ENCODE results near the gene MPZL1. TPM values are rescaled to one million over a fixed set of nuclear protein-coding genes. Genes with fewer than 3 reads are reported as not detected.
"Not testable (repeated sequence)": the region's sequence is repeated elsewhere in the genome, so short reads cannot be mapped to it uniquely, and the experiment has no call there.

MPZL1 gene
- total and polyA plus RNA-seq, 9 donors, result 30.3 to 180 (median 80.1) TPM

DNA sequence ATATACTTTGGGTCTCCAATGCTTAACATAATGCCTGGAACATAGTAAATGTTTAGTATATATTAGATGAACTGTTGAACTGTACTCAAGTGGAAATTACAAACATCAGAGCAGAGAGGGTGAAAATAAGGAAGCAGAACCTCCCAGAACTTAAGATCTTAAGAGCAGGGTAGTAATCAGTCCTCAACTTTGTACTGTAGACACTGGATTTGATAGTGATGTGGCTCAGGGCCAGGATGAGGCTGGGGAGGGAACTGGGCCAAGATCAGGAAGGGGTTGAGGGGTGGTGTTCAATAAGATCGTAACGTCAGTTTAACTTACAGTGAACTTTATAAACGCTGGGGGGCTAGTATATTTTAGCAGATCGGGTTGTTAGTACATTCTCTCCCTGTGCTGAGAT, 15.4 kb downstream of the MPZL1 start:
- no peak for DNase-seq
- Histone ChIP-seq H3K27me3 (no peaks in the 10 kb centered on the region), H3K4me1 (ENCODE audit: insufficient read depth) (peaks cover 8% of the 10 kb centered on the region), H3K9me3 (no peaks in the 10 kb centered on the region), H3K27ac (no peak overlapping the region), H3K4me3 (no peak overlapping the region), H3K36me3 (no peaks in the 10 kb centered on the region)
- no peak for TF ChIP-seq POLR2A (IDR thresholded peaks at IDR 0.05)
- no peak for TF ChIP-seq EP300 (IDR thresholded peaks at IDR 0.05)
- TF ChIP-seq, protein P1, sequence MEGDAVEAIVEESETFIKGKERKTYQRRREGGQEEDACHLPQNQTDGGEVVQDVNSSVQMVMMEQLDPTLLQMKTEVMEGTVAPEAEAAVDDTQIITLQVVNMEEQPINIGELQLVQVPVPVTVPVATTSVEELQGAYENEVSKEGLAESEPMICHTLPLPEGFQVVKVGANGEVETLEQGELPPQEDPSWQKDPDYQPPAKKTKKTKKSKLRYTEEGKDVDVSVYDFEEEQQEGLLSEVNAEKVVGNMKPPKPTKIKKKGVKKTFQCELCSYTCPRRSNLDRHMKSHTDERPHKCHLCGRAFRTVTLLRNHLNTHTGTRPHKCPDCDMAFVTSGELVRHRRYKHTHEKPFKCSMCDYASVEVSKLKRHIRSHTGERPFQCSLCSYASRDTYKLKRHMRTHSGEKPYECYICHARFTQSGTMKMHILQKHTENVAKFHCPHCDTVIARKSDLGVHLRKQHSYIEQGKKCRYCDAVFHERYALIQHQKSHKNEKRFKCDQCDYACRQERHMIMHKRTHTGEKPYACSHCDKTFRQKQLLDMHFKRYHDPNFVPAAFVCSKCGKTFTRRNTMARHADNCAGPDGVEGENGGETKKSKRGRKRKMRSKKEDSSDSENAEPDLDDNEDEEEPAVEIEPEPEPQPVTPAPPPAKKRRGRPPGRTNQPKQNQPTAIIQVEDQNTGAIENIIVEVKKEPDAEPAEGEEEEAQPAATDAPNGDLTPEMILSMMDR (IDR thresholded peaks at IDR 0.05), result no peak
- intact Hi-C loops (cut with DNase I), result no loop called here
- 90 to 95% (median 90%) methylated on average over 4 of the region's 4 CpGs for WGBS, 3 donors

DNA sequence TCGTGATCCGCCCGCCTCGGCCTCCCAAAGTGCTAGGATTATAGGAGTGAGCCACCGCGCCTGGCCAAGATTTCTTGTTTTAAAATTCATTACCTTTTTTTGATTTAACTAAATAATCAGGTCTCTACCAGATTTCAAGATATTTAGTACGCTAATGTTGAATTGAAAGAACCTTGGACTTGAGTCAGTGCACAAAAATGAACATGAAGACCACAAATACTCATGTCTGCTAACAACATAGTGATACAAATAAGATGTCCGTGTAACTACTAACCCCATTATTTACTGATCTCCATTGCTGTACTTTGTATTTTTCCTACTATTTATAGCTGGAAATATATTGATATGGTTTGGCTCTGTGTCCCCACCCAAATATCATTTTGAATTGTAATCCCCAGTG, 16.4 kb downstream of the MPZL1 start:
- WGBS, 3 donors, result 95 to 98% (median 97%) methylated on average over 8 of the region's 8 CpGs
- Histone ChIP-seq H3K4me3 (no peak overlapping the region), H3K36me3 (no peaks in the 10 kb centered on the region), H3K27me3 (no peaks in the 10 kb centered on the region), H3K4me1 (ENCODE audit: insufficient read depth) (peaks cover 8% of the 10 kb centered on the region), H3K27ac (no peak overlapping the region), H3K9me3 (no peaks in the 10 kb centered on the region)
- DNase-seq, result no peak
- TF ChIP-seq EP300 (IDR thresholded peaks at IDR 0.05), result no peak
- TF ChIP-seq, protein P1 (IDR thresholded peaks at IDR 0.05), result no peak
- TF ChIP-seq POLR2A (IDR thresholded peaks at IDR 0.05), result no peak
- intact Hi-C loops (cut with DNase I), result no loop called here

GRCh38 chr1:167739752-167740151, 18.0 kb downstream of the MPZL1 start:
- intact Hi-C loops (cut with DNase I), result no loop called here
- 6 to 16% (median 11%) methylated on average over 3 of the region's 3 CpGs for WGBS, 3 donors
- no peak overlapping the region for H3K27ac ChIP-seq

DNA sequence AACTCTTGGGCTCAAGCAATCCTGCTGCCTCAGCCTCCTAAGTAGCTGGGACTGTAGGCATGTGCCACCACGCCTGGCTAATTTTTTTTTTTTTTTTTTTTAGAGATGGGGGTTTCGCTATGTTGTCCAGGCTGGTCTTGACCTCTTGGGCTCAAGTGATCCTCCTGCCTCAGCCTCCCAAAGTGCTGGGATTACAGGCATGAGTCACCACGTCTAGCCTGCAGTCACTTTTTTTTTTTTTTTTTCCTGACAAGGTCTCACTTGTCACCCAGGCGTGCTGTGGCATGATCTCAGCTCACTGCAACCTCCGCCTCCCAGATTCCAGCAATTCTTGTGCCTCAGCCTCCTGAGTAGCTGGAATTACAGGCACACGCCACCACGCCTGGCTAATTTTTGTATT, 19.3 kb downstream of the MPZL1 start:
- intact Hi-C loops (cut with DNase I); H3K27ac ChIP-seq; H3K4me3 ChIP-seq; H3K36me3 ChIP-seq; DNase-seq; H3K27me3 ChIP-seq; H3K4me1 ChIP-seq (ENCODE audit: insufficient read depth); H3K9me3 ChIP-seq: not testable (repeated sequence)
- 95 to 98% (median 97%) methylated on average over 7 of the region's 7 CpGs for WGBS, 3 donors

More at GRCh38 chr1:167739752-167740151, 18.0 kb downstream of the MPZL1 start:
- Histone ChIP-seq H3K36me3 (no peaks in the 10 kb centered on the region), H3K9me3 (no peaks in the 10 kb centered on the region), H3K4me1 (ENCODE audit: insufficient read depth) (peaks cover 8% of the 10 kb centered on the region), H3K27me3 (no peaks in the 10 kb centered on the region), H3K4me3 (no peak overlapping the region)
- TF ChIP-seq POLR2A (IDR thresholded peaks at IDR 0.05) (no peak), EP300 (IDR thresholded peaks at IDR 0.05) (no peak)
- TF ChIP-seq, protein P1 (IDR thresholded peaks at IDR 0.05), result no peak
- DNase-seq, result no peak

- H3K27me3 ChIP-seq; H3K27ac ChIP-seq; H3K9me3 ChIP-seq; H3K4me3 ChIP-seq; intact Hi-C loops (cut with DNase I); H3K36me3 ChIP-seq; DNase-seq; H3K4me1 ChIP-seq (ENCODE audit: insufficient read depth): not testable (repeated sequence)
- 82 to 94% (median 93%) methylated on average over 1 of the region's 1 CpG for WGBS, 3 donors
These were observed 20.7 kb downstream of the MPZL1 start for GRCh38 chr1:167742392-167743057.

Measured in ovary (tissue), 9 donors.